Esophagus muscularis mucosa (tissue), 4 donors: ENCODE measurements around the gene HOXD8. TPM values are rescaled to one million over a fixed set of nuclear protein-coding genes. Genes with fewer than 3 reads are reported as not detected.

Experiments
- DNase-seq: peaks from one replicate; pipeline ENCODE4 v3.0.0-alpha.2; 2017; ENCODE audit errors: extremely low spot score
- H3K27ac ChIP-seq, 4 donors: fragments of 200-600 bp; sonication (generic); replicated peaks in 1 of 4; 1 replicate in 3 of 4; 2 replicates in 1 of 4; pipeline ENCODE4 v1.5.1; 2016 to 2019; ENCODE audit warnings: mild to moderate bottlenecking in 1 of 4
- H3K27me3 ChIP-seq, 4 donors: fragments of 200-600 bp; sonication (generic); one replicate each; pipeline versions ENCODE4 v1.5.1 to v1.6.0; 2016 to 2019
- H3K36me3 ChIP-seq, 4 donors: fragments of 200-600 bp; sonication (generic); one replicate each; pipeline ENCODE4 v1.5.1; 2016 to 2019
- H3K4me1 ChIP-seq, 4 donors: fragments of 200-600 bp; sonication (generic); one replicate each; pipeline ENCODE4 v1.5.1; 2016 to 2019
- H3K4me3 ChIP-seq, 4 donors: fragments of 200-600 bp; sonication (generic); 1 replicate in 2 of 4; 2 replicates in 2 of 4; pipeline ENCODE4 v1.5.1; 2016 to 2019; ENCODE audit warnings: mild to moderate bottlenecking in 4 of 4, moderate library complexity in 1 of 4
- H3K9me3 ChIP-seq, 4 donors: fragments of 200-600 bp; sonication (generic); 1 replicate in 3 of 4; 2 replicates in 1 of 4; pipeline ENCODE4 v1.5.1; 2016 to 2019
- EP300 ChIP-seq: sonication (generic); formaldehyde crosslinking; IDR thresholded peaks from one replicate; pipeline ENCODE4 v1.6.1; 2017; ENCODE audit warnings: antibody characterized with exemption
- POLR2A ChIP-seq: fragments of 450-650 bp; IDR thresholded peaks from one replicate; pipeline ENCODE4 v1.6.1; 2017; ENCODE audit warnings: antibody characterized with exemption, moderate library complexity, mild to moderate bottlenecking, low read depth
- POLR2AphosphoS5 ChIP-seq, 2 donors: sonication (generic); formaldehyde crosslinking; IDR thresholded peaks; one replicate each; pipeline ENCODE4 v1.6.1; 2017; ENCODE audit warnings: antibody characterized with exemption in 2 of 2
- WGBS: methylation state at CpG from one replicate; pipeline ENCODE4 v1.1.5; 2018; 5-methylcytosine and 5-hydroxymethylcytosine counted together
- intact Hi-C: fragments of 100-400 bp; cut with DNase I; formaldehyde crosslinking; loops from one replicate; pipeline ENCODE4 v1.15.1; 2023
- total RNA-seq, 4 donors: library from RNA; depleted of rRNA; stranded (reverse); fragments of >200 nt; gene quantifications; one replicate each; pipeline versions ENCODE4 v1.1.0 to v1.2.1, GENCODE V29; 2016
- TF ChIP-seq, protein P1 (sequence below), 3 experiments: fragments of 200-600 bp in 2 of 3; fragments of 450-650 bp in 1 of 3; sonication (generic) in 2 of 3; IDR thresholded peaks; one replicate each; pipeline ENCODE4 v1.5.1; 2017 to 2019; ENCODE audit warnings: antibody characterized with exemption in 3 of 3, mild to moderate bottlenecking in 2 of 3, moderate library complexity in 1 of 3

The HOXD8 gene
- total RNA-seq, 4 donors from 2014 or later, result 3.7 to 4.8 (median 4.3) TPM

DNA sequence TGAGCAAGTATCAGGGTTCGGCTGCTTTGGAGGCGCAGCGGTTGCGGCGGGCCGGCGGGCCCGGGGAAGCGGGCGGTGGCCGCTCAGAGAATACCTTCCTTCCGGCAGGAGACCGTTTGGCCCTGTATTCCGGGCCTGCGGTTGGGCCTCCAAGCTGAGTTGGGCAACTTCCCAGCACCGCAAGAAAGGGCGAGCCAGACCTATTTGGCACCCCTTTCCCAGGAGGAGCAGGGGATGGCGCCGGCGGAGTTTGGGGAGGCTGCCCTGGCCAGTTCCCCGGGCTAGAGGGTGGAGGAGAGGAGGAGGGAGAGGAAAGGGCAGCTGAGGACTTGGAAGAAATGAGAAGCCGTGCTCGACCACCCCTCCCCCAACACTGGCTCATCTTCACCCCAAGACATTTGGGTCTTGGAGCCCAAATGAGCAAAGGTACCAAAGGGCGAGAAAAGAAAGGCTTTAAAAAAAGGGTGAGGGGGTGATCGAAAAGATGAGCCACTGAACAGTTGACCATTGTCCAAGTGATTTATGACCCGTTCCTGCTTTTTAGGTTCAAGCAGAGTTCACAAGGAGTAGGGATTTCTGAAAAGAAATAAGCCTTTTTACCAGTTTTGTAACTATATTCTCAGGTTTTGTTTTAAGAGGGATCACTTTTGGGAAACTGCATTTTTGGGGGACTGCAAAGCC is 36.0 kb downstream of the HOXD8 start:
- WGBS, result 19% methylated on average over 21 of the region's 26 CpGs
- Histone ChIP-seq H3K27me3 (peaks cover 0 to 100% (median 55%) of the 10 kb centered on the region in 4 donors), H3K4me1 (peaks cover 0 to 29% (median 19%) of the 10 kb centered on the region in 4 donors), H3K27ac (no peak overlapping the region), H3K4me3 (peak overlapping the region in 1 of 4 donors; percentile 1), H3K9me3 (peaks cover 0 to 5% (median 0%) of the 10 kb centered on the region in 4 donors), H3K36me3 (no peaks in the 10 kb centered on the region)
- DNase-seq, result no peak
- no peak for TF ChIP-seq EP300
- no peak for TF ChIP-seq POLR2AphosphoS5 (IDR thresholded peaks at IDR 0.05)
- no peak for TF ChIP-seq POLR2A
- TF ChIP-seq, protein P1, sequence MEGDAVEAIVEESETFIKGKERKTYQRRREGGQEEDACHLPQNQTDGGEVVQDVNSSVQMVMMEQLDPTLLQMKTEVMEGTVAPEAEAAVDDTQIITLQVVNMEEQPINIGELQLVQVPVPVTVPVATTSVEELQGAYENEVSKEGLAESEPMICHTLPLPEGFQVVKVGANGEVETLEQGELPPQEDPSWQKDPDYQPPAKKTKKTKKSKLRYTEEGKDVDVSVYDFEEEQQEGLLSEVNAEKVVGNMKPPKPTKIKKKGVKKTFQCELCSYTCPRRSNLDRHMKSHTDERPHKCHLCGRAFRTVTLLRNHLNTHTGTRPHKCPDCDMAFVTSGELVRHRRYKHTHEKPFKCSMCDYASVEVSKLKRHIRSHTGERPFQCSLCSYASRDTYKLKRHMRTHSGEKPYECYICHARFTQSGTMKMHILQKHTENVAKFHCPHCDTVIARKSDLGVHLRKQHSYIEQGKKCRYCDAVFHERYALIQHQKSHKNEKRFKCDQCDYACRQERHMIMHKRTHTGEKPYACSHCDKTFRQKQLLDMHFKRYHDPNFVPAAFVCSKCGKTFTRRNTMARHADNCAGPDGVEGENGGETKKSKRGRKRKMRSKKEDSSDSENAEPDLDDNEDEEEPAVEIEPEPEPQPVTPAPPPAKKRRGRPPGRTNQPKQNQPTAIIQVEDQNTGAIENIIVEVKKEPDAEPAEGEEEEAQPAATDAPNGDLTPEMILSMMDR (IDR thresholded peaks at IDR 0.05), result no peak
- intact Hi-C loops, result no loop called here

DNA sequence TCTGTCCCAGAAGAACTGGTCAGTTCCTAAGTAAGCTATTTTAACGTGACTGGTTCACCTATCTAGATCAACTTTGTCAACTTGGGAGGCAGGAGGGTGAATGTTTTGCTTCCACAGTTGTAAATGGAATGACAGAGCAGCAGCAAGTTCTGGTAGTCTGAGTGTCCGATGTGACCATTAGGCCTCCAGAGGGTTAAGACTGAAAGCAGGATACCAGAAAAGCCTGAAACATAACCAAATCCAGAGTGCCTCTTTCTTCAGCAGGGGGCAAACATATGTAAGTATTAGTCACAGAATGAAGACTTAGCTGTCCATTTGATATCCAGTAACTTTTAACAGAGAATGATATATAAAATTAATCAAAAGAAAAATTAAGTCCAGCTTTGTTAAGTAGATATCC is 36.8 kb downstream of the HOXD8 start:
- no peak overlapping the region for H3K27ac ChIP-seq
- no peak for DNase-seq
- no peak overlapping the region for H3K4me3 ChIP-seq
- H3K9me3 ChIP-seq, result peaks cover 0 to 5% (median 0%) of the 10 kb centered on the region in 4 donors
- WGBS, result 54% methylated on average over 2 of the region's 2 CpGs
- peaks cover 0 to 26% (median 17%) of the 10 kb centered on the region in 4 donors for H3K4me1 ChIP-seq
- no peaks in the 10 kb centered on the region for H3K36me3 ChIP-seq
- H3K27me3 ChIP-seq, result peaks cover 0 to 100% (median 54%) of the 10 kb centered on the region in 4 donors
- intact Hi-C loops, result no loop called here
- TF ChIP-seq POLR2A, result no peak

DNA sequence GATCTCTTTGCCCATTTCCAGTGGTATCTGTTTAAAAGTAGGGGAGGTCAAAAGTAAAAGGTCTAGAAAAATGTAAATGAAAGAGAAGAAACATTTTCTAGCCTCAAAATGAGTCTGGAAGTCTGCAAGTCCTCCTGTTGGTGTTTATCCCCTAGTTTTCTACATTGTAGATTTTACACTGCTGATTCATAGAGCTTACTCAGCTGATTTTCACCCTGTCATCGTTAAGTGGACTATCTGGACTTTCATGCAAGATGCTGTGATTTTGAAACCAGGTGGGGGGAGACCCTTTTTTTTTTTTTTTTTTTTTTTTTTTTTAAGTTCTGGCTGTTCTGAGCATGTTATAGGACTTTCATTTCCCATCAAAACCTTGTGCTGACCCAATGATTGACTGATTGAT is 37.9 kb downstream of the HOXD8 start:
- 61% methylated on average over 1 of the region's 1 CpG for WGBS
- no peak for DNase-seq
- Histone ChIP-seq H3K27ac (no peak overlapping the region), H3K36me3 (no peaks in the 10 kb centered on the region), H3K9me3 (peaks cover 0 to 5% (median 0%) of the 10 kb centered on the region in 4 donors), H3K4me3 (no peak overlapping the region), H3K4me1 (peaks cover 0 to 30% (median 23%) of the 10 kb centered on the region in 4 donors), H3K27me3 (peaks cover 0 to 100% (median 57%) of the 10 kb centered on the region in 4 donors)
- TF ChIP-seq EP300, result no peak
- TF ChIP-seq, protein P1 (IDR thresholded peaks at IDR 0.05), result no peak
- no peak for TF ChIP-seq POLR2AphosphoS5 (IDR thresholded peaks at IDR 0.05)
- no peak for TF ChIP-seq POLR2A
- intact Hi-C loops, result no loop called here

DNA sequence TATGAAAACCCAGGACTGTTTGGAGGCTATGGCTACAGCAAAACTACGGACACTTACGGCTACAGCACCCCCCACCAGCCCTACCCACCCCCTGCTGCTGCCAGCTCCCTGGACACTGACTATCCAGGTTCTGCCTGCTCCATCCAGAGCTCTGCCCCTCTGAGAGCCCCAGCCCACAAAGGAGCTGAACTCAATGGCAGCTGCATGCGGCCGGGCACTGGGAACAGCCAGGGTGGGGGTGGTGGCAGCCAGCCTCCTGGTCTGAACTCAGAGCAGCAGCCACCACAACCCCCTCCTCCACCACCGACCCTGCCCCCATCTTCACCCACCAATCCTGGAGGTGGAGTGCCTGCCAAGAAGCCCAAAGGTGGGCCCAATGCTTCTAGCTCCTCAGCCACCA is 39.7 kb downstream of the HOXD8 start:
- Histone ChIP-seq H3K9me3 (peaks cover 0 to 5% (median 0%) of the 10 kb centered on the region in 4 donors), H3K27ac (no peak overlapping the region), H3K4me3 (no peak overlapping the region), H3K36me3 (no peaks in the 10 kb centered on the region), H3K27me3 (peaks cover 0 to 100% (median 57%) of the 10 kb centered on the region in 4 donors), H3K4me1 (peaks cover 0 to 29% (median 22%) of the 10 kb centered on the region in 4 donors)
- TF ChIP-seq POLR2A (no peak), POLR2AphosphoS5 (IDR thresholded peaks at IDR 0.05) (no peak), EP300 (no peak)
- TF ChIP-seq, protein P1 (IDR thresholded peaks at IDR 0.05), result no peak
- DNase-seq, result no peak
- intact Hi-C loops, result no loop called here
- 86% methylated on average over 1 of the region's 5 CpGs for WGBS

DNA sequence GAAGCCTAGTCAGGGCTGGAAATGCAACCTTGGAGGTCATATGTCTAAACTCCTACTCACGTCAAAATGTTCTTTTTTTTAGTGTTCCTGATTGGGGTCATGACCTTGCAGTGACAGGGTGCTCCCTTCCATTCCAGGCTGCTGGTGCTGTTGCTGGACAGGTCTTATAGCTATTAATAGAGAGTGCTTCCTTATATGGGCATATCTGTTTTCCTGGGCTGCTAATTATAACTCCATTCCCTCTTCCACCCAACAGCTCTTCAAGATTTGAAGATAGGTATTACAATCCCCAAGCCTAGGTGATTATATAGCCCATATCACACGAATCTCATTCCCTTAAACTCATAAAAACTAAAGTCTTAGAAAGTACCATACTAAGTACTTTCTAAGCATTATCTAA is 40.2 kb downstream of the HOXD8 start:
- peaks cover 0 to 100% (median 59%) of the 10 kb centered on the region in 4 donors for H3K27me3 ChIP-seq
- intact Hi-C loops, result no loop called here
- 55% methylated on average over 2 of the region's 2 CpGs for WGBS
- peaks cover 0 to 28% (median 22%) of the 10 kb centered on the region in 4 donors for H3K4me1 ChIP-seq
- H3K4me3 ChIP-seq, result no peak overlapping the region
- no peak overlapping the region for H3K27ac ChIP-seq
- no peaks in the 10 kb centered on the region for H3K36me3 ChIP-seq
- peaks cover 0 to under 1% (median 0%) of the 10 kb centered on the region in 4 donors for H3K9me3 ChIP-seq
- DNase-seq, result no peak
- TF ChIP-seq POLR2A (no peak), POLR2AphosphoS5 (IDR thresholded peaks at IDR 0.05) (no peak), EP300 (no peak)
- TF ChIP-seq, protein P1 (IDR thresholded peaks at IDR 0.05), result no peak
